IPS DF 4.7 (cell line): ENCODE results near the gene PRRC2B.
"Not testable (repeated sequence)": the region's sequence is repeated elsewhere in the genome, so short reads cannot be mapped to it uniquely, and the experiment has no call there.

Experiments
- DNase-seq: peaks from one replicate; pipeline ENCODE4 v3.0.0-alpha.2; 2013; ENCODE audit warnings: low spot score; ENCODE audit errors: extremely low read depth

PRRC2B gene

DNA sequence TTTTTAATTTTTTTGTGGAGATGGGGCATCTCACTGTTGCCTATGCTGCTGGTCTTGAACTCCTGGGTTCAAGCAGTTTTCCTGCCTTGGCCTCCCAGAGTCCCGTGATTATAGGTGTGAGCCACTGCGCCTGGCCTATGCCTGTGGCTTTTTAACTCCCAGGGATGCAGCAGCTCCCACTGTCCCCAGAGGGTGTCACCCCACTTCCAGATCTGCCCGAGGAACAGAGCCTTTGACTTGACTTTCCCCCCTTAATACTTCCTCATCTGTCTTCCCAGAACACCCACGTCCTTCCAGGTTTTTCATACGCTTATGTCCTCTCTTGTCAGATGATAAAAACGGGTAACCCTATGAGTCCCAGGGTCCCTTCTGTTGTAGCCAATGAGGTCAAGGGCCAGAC is 7.6 kb upstream of the PRRC2B start:
- no peak for DNase-seq

DNA sequence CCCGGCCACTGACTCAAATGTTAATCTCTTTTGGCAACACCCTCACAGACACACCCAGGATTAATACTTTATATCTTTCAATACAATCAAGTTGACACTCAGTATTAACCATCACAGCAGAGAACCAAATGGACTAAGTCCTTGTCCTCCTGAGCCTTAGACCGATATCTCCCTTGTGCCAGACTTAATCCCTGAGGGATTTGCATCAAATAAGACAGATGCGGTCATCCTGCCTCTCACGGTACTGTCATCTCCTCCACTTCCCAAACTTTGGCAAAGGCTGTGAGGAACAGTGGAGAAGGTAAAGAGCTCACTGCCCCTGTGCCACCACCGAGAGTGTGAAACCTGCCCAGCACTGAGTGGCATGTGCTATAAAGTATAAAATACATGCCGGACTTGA is 6.5 kb upstream of the PRRC2B start:
- no peak for DNase-seq

DNA sequence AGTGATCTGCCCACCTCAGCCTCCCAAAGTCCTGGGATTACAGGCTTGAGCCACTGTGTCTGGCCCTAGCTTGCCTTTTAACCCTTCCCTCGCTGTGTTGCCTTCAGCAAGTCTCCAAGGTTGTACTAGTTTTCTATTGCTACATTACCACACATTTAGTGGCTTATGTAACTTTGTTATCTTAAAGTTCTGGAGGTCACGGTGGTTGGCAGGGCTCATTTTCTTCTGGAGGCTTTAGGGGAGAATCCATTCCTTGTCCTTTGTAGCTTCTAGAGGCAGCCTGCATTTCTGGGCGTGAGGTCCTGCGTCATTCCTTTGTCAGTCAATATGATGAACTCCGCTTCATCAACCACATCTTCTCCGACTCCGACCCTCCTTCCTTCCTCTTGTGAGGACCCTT is 2.9 kb upstream of the PRRC2B start:
- no peak for DNase-seq

DNA sequence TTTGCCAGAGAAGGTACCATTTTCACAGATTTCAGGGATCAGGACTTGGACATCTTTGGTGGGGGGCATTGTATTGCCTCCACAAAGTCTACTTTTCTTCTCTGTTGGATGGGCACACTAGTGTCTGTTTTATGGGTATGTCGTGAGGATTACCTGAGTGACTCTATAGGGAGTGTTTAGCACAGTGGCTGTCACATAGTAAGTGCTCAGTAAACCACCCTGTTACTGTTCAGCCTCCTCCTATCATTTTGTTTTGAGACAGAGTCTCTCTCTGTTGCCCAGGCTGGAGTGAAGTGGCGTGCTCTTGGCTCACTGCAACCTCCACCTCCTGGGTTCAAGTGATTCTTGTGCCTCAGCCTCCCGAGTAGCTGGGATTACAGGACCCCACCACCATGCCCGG is 2.4 kb upstream of the PRRC2B start:
- DNase-seq, result no peak

DNA sequence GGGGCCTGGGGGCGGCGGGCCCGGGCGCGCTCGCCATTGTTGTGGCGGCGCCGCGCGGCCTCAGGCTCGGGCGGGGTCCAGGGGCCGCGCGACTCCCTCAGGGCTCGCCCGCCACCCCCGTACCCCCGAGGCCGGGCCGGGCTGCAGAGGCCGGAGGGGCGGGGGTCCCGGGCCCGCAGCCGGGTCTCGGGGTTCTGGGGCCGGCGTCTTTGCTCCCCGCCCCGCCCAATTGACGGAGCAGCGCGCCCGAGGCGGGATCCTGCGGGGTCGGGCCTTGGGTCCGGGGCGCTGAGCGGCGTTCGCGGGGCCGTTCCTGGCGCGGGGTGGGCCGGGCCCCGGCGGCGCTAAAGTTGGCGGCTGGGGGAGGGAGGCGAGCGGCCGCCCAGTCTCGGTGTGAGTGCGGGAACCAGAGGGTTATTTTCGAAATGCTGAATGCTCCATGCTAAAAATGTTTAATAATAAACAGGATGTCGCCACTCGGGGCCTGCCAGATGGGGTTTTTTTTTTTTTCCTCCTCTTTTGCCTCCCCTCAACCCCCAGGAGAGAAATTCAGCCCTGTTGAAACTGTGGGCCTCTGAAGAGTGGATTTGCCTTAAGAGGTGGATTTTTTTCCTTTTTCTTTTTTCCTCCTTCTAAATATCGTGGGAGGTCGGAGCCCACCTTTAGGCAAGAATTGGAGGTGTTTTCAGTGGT is 724 bp downstream of the PRRC2B start:
- no peak for DNase-seq

DNA sequence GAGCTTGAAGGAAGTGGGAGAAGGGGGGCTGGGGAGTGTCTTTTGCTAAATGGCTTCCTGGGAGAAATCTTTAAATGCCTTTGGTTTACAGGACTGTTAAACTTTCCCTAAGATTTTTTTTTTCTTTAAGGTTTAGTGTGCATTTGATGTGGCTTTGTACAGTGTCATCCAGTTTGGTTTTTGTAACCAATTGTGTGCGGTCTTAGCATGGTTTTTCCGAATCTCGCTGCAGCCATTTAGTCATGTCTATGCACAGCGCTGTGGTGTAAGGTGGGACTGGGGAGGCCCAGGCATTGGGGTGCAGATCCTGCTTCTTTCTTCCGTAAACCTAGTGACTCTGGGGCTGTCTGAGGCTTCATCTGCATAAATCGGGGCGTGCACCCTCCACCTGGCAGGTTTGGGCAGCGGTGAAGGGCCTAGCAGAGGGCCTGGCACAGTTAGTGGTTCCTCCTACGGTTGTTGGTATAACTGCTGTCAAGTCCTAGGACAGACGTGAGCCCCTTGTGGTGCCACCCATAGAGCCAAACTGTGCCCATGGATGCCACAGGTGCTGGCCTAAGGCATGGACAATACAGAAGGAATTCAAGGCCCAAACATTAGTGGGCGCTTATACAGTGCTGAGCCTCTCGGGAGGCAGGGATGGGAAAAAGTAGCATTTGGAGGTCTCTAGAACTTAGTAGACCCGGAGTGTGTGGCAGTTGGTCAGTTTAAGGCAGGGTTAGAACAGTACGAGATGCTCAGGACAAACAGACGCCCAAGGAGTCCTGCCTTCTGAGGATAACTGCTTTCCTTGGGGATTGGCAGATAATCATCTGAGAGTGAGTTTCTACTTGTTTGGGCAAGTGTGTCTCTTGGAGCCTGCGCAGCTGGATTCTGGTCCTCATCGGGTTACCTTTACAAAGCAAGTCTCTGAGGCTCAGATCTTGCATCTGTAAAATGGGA is 1.5 kb downstream of the PRRC2B start:
- DNase-seq, result no peak

DNA sequence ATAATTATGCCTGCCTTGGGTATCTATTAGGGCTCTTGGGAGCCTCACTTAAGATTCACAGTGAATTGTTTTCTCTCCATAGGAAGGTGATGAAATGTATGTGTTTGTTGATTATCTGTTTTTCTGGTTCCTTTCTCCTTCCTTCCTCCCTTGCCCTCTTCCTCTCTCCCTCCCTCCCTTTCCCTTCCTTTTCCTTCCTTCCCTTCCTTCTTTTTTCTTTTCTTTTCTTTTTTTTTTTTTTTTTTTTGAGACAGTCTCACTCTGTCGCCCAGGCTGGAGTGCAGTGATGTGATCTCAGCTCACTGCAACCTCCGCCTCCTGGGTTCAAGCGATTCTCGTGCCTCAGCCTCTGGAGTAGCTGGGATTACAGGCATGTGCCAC is 2.2 kb downstream of the PRRC2B start:
- not testable (repeated sequence) for DNase-seq

DNA sequence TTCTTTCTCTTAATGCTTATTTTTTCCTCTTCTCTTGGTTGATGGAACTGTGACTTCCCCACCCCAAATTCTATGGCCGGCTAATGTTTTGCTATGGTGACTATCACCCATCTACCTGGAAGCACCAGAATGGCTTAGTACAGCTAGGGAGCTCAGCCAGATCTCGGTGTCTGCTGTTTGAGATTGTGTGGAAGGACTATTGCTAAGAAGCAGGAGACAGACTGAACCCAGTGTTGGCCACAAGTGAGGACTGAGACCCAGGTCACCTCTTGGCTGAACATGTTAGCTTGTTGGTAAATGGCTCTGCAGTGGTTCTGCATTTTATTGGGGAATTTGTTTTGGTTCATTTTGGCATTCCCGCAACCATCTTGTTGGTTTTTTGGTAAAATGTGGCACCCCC is 2.7 kb downstream of the PRRC2B start:
- no peak for DNase-seq

DNA sequence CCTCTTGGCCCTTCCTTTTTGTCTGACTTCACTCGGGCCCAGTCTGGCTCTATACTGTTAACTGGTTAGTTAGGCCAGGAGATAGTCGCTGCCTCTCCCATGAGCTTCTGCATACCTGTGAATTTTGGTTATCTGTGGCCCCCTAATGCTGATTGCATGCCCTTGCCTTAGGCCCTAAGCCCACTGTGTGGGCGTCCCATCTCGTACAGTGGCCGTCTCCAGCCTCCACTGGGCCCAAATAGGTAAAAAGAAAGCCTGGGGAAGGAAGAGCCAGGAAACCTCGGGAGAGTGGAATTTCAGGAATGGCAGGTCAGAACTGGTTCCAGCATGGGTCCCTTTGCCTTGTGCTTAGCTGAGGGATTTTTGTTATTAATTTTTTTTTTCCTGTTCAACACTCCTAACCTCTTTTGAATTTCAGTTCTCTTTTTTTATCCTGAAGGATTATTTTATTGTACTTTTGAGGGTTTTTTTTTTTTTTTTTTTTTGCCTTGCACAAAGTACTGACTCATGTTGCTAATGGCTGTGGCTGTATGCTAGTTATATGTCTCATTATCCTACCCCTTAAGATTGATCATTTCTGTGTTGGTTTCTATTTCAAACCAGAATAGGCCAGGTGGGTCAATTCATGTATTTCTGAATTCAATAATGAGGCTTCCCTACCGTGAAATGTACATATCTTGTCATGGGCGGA is 3.4 kb downstream of the PRRC2B start:
- DNase-seq, result no peak

DNA sequence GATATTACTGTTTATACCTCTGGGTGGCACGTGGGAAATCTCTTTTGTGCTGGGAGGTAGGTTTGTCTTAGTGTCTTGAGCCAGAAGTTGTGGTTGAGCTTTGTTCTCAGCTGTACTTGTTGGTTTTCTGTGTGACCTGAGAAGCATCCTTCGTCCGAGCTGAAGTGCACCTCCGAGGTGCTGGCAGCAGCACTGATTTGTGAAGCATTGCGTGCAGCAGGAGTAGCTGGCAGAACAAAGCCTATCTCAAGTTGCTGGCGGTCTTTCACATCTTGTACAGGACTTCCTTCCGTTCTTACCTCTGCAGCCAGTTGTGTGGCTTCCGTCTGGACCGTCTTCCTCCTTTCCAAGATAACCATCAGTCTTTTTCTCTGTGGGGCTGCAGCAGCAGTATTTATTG is 4.3 kb downstream of the PRRC2B start:
- DNase-seq, result no peak

DNA sequence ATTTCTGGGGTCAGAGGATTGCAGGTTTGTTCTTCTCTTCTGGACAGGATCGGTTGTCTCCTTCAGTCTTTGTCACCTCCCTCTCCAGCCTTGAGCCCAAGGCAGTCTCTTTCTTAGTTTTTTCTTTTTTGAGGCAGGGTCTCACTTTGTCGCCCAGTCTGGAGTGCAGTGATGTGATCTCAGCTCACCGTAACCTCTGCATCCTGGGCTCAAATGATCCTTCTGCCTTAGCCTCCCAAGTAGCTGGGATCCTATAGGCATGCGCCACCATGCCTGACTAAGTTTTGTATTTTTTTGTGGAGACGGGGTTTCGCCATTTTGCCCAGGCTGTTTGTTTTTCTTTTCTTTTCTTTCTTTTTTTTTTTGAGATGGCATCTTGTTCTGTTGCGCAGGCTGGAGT is 6.1 kb downstream of the PRRC2B start:
- no peak for DNase-seq

DNA sequence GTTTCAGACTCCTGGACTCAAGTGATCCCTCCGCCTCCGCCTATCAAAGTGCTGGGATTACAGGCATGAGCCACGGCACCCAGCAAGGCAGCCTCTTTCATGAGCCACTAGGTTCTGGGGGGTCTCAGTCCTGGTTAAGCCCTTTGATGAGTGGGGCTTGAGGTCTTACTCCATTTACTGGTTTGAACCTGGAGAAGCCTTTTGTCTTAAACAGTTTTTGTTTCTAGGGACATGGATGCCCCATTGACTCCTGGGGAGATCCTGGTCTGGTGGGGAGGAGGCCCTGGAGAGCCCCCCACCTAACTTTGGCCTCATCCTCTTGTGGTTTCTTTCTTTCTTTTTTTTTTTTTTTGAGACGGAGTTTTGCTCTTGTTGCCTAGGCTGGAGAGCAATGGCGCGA is 6.7 kb downstream of the PRRC2B start:
- no peak for DNase-seq

DNA sequence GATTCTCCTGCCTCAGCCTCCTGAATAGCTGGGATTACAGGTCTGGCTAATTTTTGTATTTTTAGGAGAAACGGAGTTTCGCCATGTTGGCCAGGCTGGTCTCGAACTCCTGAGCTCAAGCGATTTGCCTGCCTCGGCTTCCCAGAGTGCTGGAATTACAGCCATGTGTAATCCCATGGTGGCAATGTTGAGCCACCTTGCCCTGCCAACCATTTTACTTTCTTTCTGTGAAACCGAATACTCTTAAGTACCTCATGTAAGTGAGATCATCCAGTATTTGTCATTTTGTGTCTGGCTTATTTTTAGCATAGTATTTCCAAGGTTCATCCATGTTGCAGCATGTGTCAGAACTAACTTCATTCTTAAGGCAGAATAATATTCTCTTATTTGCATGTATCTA is 8.2 kb downstream of the PRRC2B start:
- DNase-seq, result no peak

DNA sequence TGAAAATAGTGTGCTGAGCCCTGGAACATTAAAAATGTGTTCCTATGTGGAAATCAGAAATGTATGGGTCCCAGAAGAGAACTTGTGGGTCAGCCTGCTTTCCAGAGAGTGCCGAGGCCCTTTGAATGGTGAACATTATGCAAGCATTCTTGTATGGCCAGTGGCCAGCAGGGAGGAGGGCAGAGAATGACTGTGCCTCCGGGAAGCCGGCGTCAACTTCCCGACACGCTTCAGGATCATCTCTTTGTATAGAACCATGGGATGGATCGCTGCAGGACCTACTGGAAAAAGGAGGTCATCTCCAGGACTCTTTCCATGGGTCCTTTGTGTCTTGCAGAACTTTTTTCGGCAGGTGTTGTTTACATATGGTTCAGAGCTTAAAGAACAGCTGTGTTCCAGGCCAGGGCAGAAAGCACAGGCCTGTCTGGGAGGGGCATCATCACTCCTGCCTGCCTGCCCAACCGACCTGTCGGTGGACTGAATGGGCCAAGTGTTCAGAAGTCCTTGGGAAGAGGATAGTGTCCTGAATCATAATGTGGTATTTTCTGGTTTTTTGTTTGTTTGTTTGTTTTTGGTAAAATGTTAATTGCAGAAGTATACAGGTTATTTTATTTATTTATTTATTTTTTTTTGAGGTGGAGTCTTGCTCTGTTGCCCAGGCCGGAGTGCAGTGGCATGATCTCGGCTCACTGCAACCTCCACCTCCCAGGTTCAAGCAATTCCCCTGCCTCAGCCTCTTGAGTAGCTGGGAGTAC is 9.0 kb downstream of the PRRC2B start:
- no peak for DNase-seq

DNA sequence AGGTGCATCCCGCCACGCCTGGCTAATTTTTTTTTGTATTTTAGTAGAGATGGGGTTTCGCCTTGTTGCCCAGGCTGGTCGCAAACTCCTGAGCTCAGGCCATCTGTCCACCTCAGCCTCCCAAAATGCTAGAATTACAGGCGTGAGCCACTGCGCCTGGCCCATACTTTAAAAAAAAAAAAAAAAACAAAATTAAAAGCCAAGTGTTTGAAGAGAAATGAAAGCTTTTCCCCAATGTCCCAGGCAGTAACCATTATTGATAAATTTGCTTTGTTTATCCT is 9.5 kb downstream of the PRRC2B start:
- DNase-seq, result no peak

DNA sequence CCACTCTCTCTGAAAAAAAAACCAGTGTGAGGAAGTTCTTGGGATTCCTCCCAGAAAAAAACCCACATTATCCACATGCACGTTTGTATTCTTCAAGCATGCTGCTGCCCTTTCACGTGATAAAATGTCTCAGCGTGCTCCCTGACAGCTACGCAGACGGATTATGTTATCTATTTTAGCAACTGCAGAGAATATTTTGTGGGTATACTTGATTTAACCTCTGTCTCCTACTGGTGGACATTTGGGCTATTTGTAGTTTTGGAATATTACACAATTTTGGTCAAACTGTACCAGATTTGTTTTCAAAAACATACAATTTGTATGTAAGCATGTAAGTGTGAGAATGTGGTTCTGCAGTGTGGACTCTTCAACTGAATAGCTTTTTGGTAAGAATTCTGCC is 10.7 kb downstream of the PRRC2B start:
- DNase-seq, result no peak

DNA sequence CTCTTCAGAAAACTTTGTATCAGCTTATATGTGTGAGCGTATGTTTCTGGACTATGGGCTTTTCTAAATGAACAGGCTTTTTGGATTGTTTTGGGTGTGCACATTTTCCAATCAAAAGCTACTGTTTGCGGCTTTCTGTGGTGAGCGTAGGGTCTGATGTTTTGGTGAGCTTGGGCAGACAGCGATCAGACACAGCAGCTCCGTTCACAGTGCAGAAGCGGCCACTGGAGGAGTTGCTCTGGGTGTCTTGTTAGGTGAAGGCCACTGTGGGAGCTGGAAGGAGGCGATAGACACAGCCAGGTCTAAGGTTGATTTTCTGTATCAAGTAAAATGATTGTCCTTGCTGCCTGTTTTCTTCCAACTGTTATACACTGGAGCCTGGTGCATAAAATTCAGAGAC is 11.1 kb downstream of the PRRC2B start:
- DNase-seq, result no peak

DNA sequence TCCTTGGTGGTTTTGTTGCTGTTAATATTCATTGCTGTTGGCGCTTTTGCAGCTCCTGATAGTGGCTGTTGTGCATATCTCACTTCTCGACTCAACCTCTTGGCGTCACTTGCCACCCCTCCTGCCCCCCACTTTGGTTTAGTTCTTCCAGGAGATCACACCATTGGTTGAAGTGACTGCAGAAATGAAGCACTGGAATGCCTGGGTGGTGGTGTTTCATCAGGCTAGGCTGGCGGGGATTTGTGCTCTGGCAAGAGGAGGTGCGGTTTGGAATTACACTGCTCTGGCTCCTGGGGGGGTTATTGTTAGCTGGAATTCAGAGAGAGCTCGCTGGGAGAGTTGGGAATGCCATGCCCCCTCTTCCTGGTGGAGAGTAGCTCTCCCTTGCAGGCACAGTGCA is 11.5 kb downstream of the PRRC2B start:
- no peak for DNase-seq

DNA sequence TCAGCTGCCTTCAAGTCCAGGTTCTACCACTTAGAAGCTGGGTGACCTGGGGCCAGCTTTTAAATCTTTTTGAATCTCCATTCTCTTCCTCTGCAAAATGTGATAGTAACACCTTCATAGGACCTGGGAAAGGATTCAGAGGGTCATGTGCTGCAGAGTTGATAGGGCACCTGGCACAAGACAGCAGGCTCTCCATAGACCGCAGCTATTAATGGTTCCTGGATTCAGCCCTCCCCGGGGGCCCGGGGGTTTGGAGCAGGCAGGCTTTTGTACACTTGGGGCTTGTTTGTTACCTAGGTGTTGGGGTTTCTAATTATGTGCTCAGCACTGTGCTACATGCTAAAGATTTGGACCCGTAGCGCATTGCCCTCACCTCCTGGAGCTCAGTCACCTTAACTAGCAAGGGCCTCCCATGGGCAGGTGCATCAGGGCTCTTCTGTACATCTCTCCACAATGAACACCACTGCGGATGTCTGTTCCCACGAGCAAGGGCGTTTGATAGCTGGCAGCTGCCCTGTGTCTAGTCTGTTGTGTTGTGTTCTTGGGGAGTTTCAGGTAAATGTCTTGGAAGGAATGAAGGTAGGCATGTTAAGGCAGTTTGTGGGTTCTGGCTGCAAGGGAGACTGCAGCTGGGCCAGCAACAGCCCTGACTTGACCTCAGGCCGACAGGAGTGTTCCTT is 12.1 kb downstream of the PRRC2B start:
- no peak for DNase-seq

DNA sequence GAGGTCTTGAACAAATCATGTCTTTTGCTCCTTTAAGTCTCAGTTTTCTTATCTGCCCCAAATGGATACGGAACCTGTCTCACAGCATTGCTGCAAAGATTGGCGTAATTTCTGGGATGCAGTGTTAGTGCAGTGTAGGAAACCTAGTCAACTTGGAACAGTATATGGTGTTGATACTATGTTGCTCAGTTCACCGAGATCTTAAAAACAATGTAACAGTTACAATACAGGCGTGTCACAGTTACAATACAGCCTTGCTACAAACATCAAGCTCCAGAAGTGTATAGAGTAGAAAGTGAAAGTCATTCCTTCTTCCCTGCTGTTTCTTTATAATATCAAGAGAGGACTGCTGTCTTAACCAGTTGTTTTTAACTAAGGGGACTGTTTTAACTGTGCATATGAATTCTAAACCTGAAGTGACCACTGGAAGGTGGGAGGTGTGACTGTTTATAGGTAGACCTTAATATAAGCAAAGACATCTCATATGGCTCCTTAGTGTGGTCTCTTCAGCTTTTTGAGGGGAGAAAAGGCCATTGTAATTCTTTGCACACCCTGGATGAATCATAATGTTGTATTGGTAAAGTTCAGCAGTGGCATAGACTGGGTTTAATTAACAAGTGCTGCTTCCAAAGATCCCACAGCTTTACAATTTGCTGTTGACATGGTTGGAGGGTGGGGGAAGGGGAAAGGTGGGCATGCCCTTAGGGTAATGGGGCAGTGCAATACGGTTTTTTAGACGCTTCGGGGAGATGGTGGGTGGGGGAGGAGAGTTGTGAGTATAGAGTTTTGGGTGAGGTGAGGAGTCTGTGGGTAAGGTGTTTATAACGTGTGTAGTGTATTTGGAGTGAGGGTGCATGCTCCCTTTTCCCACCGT is 12.9 kb downstream of the PRRC2B start:
- DNase-seq, result no peak
